ENCODE measurements around the gene ADNP.

ADNP gene

DNA sequence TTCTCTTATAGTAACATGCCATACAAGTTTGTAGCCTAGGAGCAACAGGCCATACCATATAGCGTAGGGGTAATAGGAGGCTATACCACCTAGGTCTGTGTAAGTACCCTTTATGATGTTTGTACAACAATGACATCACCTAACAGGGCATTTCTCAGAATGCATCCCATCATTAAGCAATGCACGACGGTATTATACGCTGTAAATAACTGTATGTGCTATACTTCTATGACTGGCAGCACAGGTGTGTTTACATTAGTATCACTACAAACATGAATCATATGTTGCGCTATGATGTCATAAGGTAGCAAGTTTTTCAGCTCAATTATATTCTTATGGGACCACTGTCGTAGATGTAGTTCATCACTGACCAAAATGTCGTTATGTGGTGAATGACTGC lies 31.0 kb downstream of the ADNP start:
- no peak overlapping the region for H3K4me3 ChIP-seq (ENCODE audit: low read depth, low read length)
- TF ChIP-seq CTCF (IDR thresholded peaks at IDR 0.05; ENCODE audit: low read depth, low read length): no peak

DNA sequence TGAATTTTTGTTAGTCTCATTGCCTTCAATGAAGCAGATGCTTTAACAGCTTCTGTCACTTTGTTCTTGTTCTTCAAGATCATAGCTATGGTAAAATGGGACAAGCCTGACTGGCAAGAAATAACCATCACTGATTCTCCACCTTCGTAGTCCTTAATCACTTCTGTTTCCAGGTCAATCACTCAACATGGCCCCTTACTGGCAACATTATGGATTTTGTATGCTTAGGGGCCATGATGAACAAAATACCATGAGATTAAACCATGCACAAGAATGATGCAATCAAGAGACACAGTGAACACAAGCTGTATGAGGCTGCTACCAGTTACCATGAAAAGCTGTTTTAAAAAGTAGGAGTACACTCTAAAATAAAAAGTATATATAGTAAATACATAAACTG lies 32.8 kb downstream of the ADNP start:
- TF ChIP-seq CTCF (IDR thresholded peaks at IDR 0.05; ENCODE audit: low read depth, low read length): no peak
- no peak overlapping the region for H3K4me3 ChIP-seq (ENCODE audit: low read depth, low read length)

- no peak overlapping the region for H3K4me3 ChIP-seq (ENCODE audit: low read depth, low read length)
- no peak for TF ChIP-seq CTCF (IDR thresholded peaks at IDR 0.05; ENCODE audit: low read depth, low read length)
These were observed 36.0 kb downstream of the ADNP start for GRCh38 chr20:50895111-50895830.

- H3K4me3 ChIP-seq (ENCODE audit: low read depth, low read length): no peak overlapping the region
- no peak for TF ChIP-seq CTCF (IDR thresholded peaks at IDR 0.05; ENCODE audit: low read depth, low read length)
These were observed 37.6 kb downstream of the ADNP start for GRCh38 chr20:50893620-50894019.

DNA sequence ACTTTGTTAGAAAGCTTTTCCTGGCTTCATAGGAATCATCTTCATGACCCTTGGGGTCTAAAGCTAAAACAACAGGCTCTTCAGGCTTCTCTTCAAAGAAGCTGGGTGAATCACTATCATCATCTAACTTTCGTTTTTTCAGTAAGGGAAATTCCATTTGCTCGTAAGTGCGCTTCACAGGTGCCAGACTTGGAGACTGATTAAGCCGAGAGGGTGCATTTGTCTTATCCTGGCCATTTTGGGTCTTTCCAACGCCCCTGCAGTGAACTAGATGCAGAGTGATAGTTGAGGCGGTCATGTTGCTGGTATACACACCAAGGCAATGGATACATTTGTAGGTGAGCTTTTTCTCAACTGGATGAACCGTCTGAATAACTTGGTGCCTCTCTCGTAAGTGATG lies 38.8 kb downstream of the ADNP start:
- no peak for TF ChIP-seq CTCF (IDR thresholded peaks at IDR 0.05; ENCODE audit: low read depth, low read length)

GRCh38 chr20:50891138-50891537 lies 40.1 kb downstream of the ADNP start:
- no peak for TF ChIP-seq CTCF (IDR thresholded peaks at IDR 0.05; ENCODE audit: low read depth, low read length)
- no peak overlapping the region for H3K4me3 ChIP-seq (ENCODE audit: low read depth, low read length)

More for the DNA sequence above, 38.8 kb downstream of the ADNP start:
- H3K4me3 ChIP-seq (ENCODE audit: low read depth, low read length): no peak overlapping the region

GRCh38 chr20:50887576-50887975 lies 43.7 kb downstream of the ADNP start:
- no peak overlapping the region for H3K4me3 ChIP-seq (ENCODE audit: low read depth, low read length)
- no peak for TF ChIP-seq CTCF (IDR thresholded peaks at IDR 0.05; ENCODE audit: low read depth, low read length)
